GM19099 (cell line): Measurements from ENCODE around the gene PLXNA4.

Source experiments
- POLR2A ChIP-seq: IDR thresholded peaks from 3 replicates; pipeline ENCODE4 v1.6.1; 2011; ENCODE audit warnings: low read depth; ENCODE audit not compliant: insufficient read length; ENCODE audit errors: extremely low read depth

Gene PLXNA4

GRCh38 chr7:132412435-132412834 is 163.8 kb downstream of the PLXNA4 start:
- TF ChIP-seq POLR2A = no peak

GRCh38 chr7:132410861-132411541 is 165.3 kb downstream of the PLXNA4 start:
- TF ChIP-seq POLR2A = no peak

- no peak for TF ChIP-seq POLR2A
Measured at GRCh38 chr7:132410385-132410784, 165.9 kb downstream of the PLXNA4 start.

- no peak for TF ChIP-seq POLR2A
Measured at GRCh38 chr7:132407764-132408163, 168.5 kb downstream of the PLXNA4 start.

- no peak for TF ChIP-seq POLR2A
Measured at GRCh38 chr7:132406039-132406438, 170.2 kb downstream of the PLXNA4 start.

- TF ChIP-seq POLR2A = no peak
Measured at GRCh38 chr7:132404261-132404660, 172.0 kb downstream of the PLXNA4 start.

- TF ChIP-seq POLR2A = no peak
Measured at GRCh38 chr7:132403465-132404110, 172.7 kb downstream of the PLXNA4 start.

- no peak for TF ChIP-seq POLR2A
Measured at GRCh38 chr7:132402751-132403245, 173.5 kb downstream of the PLXNA4 start.

- no peak for TF ChIP-seq POLR2A
Measured at GRCh38 chr7:132402096-132402495, 174.2 kb downstream of the PLXNA4 start.

- no peak for TF ChIP-seq POLR2A
Measured at GRCh38 chr7:132400561-132401142, 175.6 kb downstream of the PLXNA4 start.

GRCh38 chr7:132399367-132399766 is 176.9 kb downstream of the PLXNA4 start:
- no peak for TF ChIP-seq POLR2A

GRCh38 chr7:132398253-132398925 is 177.9 kb downstream of the PLXNA4 start:
- no peak for TF ChIP-seq POLR2A

- no peak for TF ChIP-seq POLR2A
Measured at GRCh38 chr7:132397070-132397469, 179.2 kb downstream of the PLXNA4 start.

GRCh38 chr7:132395361-132395760 is 180.9 kb downstream of the PLXNA4 start:
- no peak for TF ChIP-seq POLR2A
